GM10248 (cell line): ENCODE results near the gene ZXDC.
A peak's percentile ranks its signal among the peaks of the same experiment; 100 is the strongest.

ENCODE experiments used
- CTCF ChIA-PET: fragments of 300-600 bp; sonication (Branson Sonifier 250); formaldehyde crosslinking; extraction: SDS; loops from one replicate; lab custom pipeline; 2021; ENCODE audit warnings: antibody characterized with exemption; lab: Yijun Ruan, JAX
- POLR2A ChIA-PET: fragments of 350-650 bp; sonication (Branson Sonifier 250); formaldehyde crosslinking; extraction: SDS; loops from one replicate; lab custom pipeline; 2020; ENCODE audit warnings: antibody characterized with exemption; lab: Yijun Ruan, JAX
- DNase-seq: peaks from one replicate; pipeline ENCODE4 v3.0.0; 2012; ENCODE audit errors: extremely low spot score
- CTCF ChIP-seq: IDR thresholded peaks from 2 replicates; pipeline ENCODE4 v1.5.1; 2012; ENCODE audit warnings: mild to moderate bottlenecking, low read depth; ENCODE audit errors: extremely low read depth, missing control alignments, control extremely low read depth

ZXDC gene

GRCh38 chr3:126469479-126469878 lies 6.2 kb downstream of the ZXDC start:
- POLR2A ChIA-PET, result no interaction called here
- peak; percentile 47 for DNase-seq
- no peak for TF ChIP-seq CTCF
- CTCF ChIA-PET, result no interaction called here

- CTCF ChIA-PET, result no interaction called here
- DNase-seq, result no peak
- POLR2A ChIA-PET, result no interaction called here
- no peak for TF ChIP-seq CTCF
Measured at GRCh38 chr3:126468028-126468891, 7.4 kb downstream of the ZXDC start.

GRCh38 chr3:126467611-126467955 lies 8.1 kb downstream of the ZXDC start:
- ChIA-PET POLR2A (no interaction called here), CTCF (no interaction called here)
- DNase-seq, result no peak
- no peak for TF ChIP-seq CTCF

- ChIA-PET POLR2A (no interaction called here), CTCF (interaction anchor here (1.1 kb wide), 1 partner anchor 18 kb away, joined by 4 read pairs; no protein-coding TSS in a partner anchor)
- no peak for TF ChIP-seq CTCF
- no peak for DNase-seq
Measured at GRCh38 chr3:126466886-126467610, 8.6 kb downstream of the ZXDC start.

GRCh38 chr3:126465928-126466544 lies 9.7 kb downstream of the ZXDC start:
- CTCF ChIA-PET, result interaction anchor here (1.1 to 1.2 kb wide), 3 partner anchors 10 to 1082 kb away, joined by 3 to 4 read pairs (median 4); partner anchors contain the start of gene ZXDC
- POLR2A ChIA-PET, result no interaction called here
- TF ChIP-seq CTCF, result no peak
- no peak for DNase-seq

GRCh38 chr3:126464997-126465396 lies 10.7 kb downstream of the ZXDC start:
- DNase-seq, result no peak
- ChIA-PET CTCF (interaction anchor here (1.1 kb wide), 1 partner anchor 11 kb away, joined by 4 read pairs; the partner anchor contains the start of gene ZXDC), POLR2A (no interaction called here)
- TF ChIP-seq CTCF, result no peak
